Adrenal gland (tissue), 12 donors: ENCODE results near the gene ITGA3. TPM values are rescaled to one million over a fixed set of nuclear protein-coding genes. Genes with fewer than 3 reads are reported as not detected.

Experiments
- DNase-seq, 7 donors: peaks; one replicate each; pipeline ENCODE4 v3.0.0-alpha.2; 2019 to 2020
- H3K27ac ChIP-seq, 5 donors: fragments of 200-600 bp; sonication (generic) in 4 of 5; 1 replicate in 3 of 5; 2 replicates in 2 of 5; pipeline versions ENCODE4 v1.5.1 to v1.8.0; 2016 to 2020; ENCODE audit warnings: mild to moderate bottlenecking in 1 of 5
- H3K27me3 ChIP-seq: fragments of 200-600 bp; 2 replicates; pipeline ENCODE4 v1.8.0; 2021
- H3K36me3 ChIP-seq, 2 donors: fragments of 200-600 bp; replicated peaks in 1 of 2; 1 replicate in 1 of 2; 2 replicates in 1 of 2; pipeline versions ENCODE4 v1.5.1 to v1.8.0; 2018 to 2022
- H3K4me1 ChIP-seq, 2 donors: fragments of 200-600 bp; replicated peaks in 1 of 2; 1 replicate in 1 of 2; 2 replicates in 1 of 2; pipeline versions ENCODE4 v1.5.1 to v1.8.0; 2018 to 2021
- H3K4me3 ChIP-seq, 4 donors: fragments of 200-600 bp; sonication (generic) in 3 of 4; one replicate each; pipeline ENCODE4 v1.5.1; 2016 to 2018
- H3K9me3 ChIP-seq, 3 donors: fragments of 200-600 bp; sonication (generic) in 1 of 3; replicated peaks in 1 of 3; 1 replicate in 2 of 3; 2 replicates in 1 of 3; pipeline versions ENCODE4 v1.5.1 to v1.8.0; 2016 to 2021
- CTCF ChIP-seq, 6 experiments: fragments of 450-650 bp in 4 of 6; fragments of 200-600 bp in 2 of 6; sonication (generic) in 1 of 6; IDR thresholded peaks; 1 replicate in 5 of 6; 2 replicates in 1 of 6; pipeline versions ENCODE4 v1.5.1 to v1.8.0; 2016 to 2021; ENCODE audit warnings: antibody characterized with exemption in 6 of 6, mild to moderate bottlenecking in 2 of 6, moderate library complexity in 1 of 6
- POLR2A ChIP-seq, 2 donors: fragments of 450-650 bp; IDR thresholded peaks; one replicate each; pipeline ENCODE4 v1.6.1; 2017; ENCODE audit warnings: antibody characterized with exemption in 2 of 2, mild to moderate bottlenecking in 2 of 2, moderate library complexity in 1 of 2
- WGBS, 4 donors: extraction: QIAGEN DNeasy Blood & Tissue Kit in 2 of 4; methylation state at CpG; one replicate each; pipeline versions ENCODE4 v1.1.5 to v1.1.7; 2013 to 2017; 5-methylcytosine and 5-hydroxymethylcytosine counted together
- intact Hi-C, 2 donors: fragments of 100-400 bp; cut with DNase I; formaldehyde crosslinking; loops; one replicate each; pipeline versions ENCODE4 v1.14.1 to v1.15.0; 2022 to 2023
- polyA plus RNA-seq, 3 donors: library from polyadenylated mRNA; stranded (reverse); fragments of 200-250 nt in 2 of 3; fragments of 350-450 nt in 1 of 3; fragmentation: Illumina TruSeq in 1 of 3; extraction: RNeasy Lipid Tissue Mini Kit (QIAGEN cat#74804) in 1 of 3; gene quantifications; one replicate each; pipeline ENCODE4 v1.2.3, GENCODE V29; 2013 to 2014
- total RNA-seq, 9 donors: library from RNA; depleted of rRNA in 4 of 9; stranded (reverse); fragments of >200 nt in 4 of 9; fragments of 120-200 nt in 1 of 9; fragmentation: NEBNext Ultra II Directional in 1 of 9; extraction: Animal tissue kit (Norgen Biotek cat#: 25700) in 1 of 9; gene quantifications; one replicate each; pipeline versions ENCODE4 v1.1.0 to v1.2.4, GENCODE V29; 2013 to 2023
- donor health status: healthy with polysubstance abuse.
- donor health status: Bipolar disorder and iron deficiency.
- donor health status: DM: yes; HTN: yes; CAD: no.
- donor health status: DM: no; HTN: no; CAD: no.
- donor health status: DM: no; HTN: no; CAD: no.
- donor health status: DM: yes; HTN: yes; CAD: no.

Gene ITGA3
- total and polyA plus RNA-seq, 12 donors: 20.9 to 206 (median 131) TPM

- Histone ChIP-seq H3K4me1 (peaks cover 23 to 29% of the 10 kb centered on the region in 2 donors), H3K27me3 (no peaks in the 10 kb centered on the region), H3K9me3 (no peaks in the 10 kb centered on the region), H3K36me3 (no peaks in the 10 kb centered on the region), H3K27ac (peak overlapping the region in 1 of 5 donors; percentile 57), H3K4me3 (no peak overlapping the region)
- peak in 2 of 7 donors; percentile 32 to 48 for DNase-seq
- WGBS, 4 donors: 67 to 78% (median 71%) methylated on average over 7 to 16 of the region's 16 CpGs
- intact Hi-C loops: no loop called here
- TF ChIP-seq CTCF (IDR thresholded peaks at IDR 0.05) (no peak), POLR2A (IDR thresholded peaks at IDR 0.05) (no peak)
Observed at GRCh38 chr17:50034498-50035364, 21.2 kb upstream of the ITGA3 start.

DNA sequence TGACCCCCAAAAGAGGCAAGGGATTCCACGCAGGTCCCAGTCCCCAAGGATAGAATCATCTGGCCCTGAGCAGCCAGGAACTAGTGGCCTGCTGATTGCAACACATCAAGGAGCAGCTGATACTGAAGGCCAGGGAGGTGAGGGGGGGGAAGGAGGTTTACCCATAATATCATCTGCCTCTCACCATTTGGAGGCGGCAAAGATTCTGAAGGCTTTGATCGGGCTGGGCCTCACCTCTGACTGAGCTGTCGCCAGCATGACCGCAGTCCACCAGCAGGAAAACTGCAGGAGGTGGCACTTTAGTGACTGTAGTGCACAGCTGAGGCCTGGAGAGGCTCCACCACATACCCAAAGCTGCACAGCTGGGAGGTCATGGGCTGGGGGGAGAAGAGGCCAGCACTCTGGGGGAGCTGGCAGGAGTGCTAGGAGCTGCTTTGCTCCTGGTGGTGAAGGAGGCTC lies 20.5 kb upstream of the ITGA3 start:
- Histone ChIP-seq H3K9me3 (no peaks in the 10 kb centered on the region), H3K4me1 (peaks cover 23 to 29% of the 10 kb centered on the region in 2 donors), H3K36me3 (no peaks in the 10 kb centered on the region), H3K27ac (peak overlapping the region in 1 of 5 donors; percentile 57), H3K27me3 (no peaks in the 10 kb centered on the region), H3K4me3 (no peak overlapping the region)
- DNase-seq: peak in 5 of 7 donors; percentile 52 to 66 (median 61)
- 44 to 72% (median 59%) methylated on average over 2 to 5 of the region's 5 CpGs for WGBS, 4 donors
- intact Hi-C loops: no loop called here
- TF ChIP-seq POLR2A (IDR thresholded peaks at IDR 0.05): no peak
- peak in 2 of 6 experiments; percentile 18 to 24 for TF ChIP-seq CTCF (IDR thresholded peaks at IDR 0.05)

DNA sequence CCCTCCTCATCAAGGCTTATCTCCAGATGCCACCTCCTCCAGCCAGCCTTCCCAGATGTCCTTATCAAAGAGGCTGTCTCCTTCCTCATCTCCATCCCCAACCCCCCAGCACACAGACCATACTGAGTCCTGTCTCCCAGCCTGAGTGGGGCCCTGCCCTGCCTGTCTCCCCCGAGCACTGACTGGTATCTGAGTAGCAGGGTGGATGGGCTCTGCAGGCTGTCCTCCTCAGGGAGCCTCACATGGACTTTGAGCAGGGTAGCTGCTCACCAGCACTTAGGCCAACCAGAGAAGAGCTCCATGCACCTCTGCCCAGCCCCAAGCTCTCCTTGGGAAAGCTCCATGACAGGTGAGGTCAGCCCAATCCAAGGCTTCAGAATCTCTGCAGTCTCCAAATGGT lies 20.0 kb upstream of the ITGA3 start:
- peak in 1 of 7 donors; percentile 45 for DNase-seq
- Histone ChIP-seq H3K36me3 (no peaks in the 10 kb centered on the region), H3K27ac (no peak overlapping the region), H3K9me3 (no peaks in the 10 kb centered on the region), H3K4me1 (peaks cover 23 to 29% of the 10 kb centered on the region in 2 donors), H3K4me3 (no peak overlapping the region), H3K27me3 (no peaks in the 10 kb centered on the region)
- no peak for TF ChIP-seq POLR2A (IDR thresholded peaks at IDR 0.05)
- TF ChIP-seq CTCF (IDR thresholded peaks at IDR 0.05): no peak
- intact Hi-C loops: no loop called here
- 92 to 94% methylated on average over 1 of the region's 1 CpG; no CpG with 5 or more reads in 2 of the 4 donors for WGBS, 4 donors

GRCh38 chr17:50036455-50037261 lies 19.3 kb upstream of the ITGA3 start:
- no peaks in the 10 kb centered on the region for H3K9me3 ChIP-seq
- DNase-seq: peak in 1 of 7 donors; percentile 18
- H3K36me3 ChIP-seq: no peaks in the 10 kb centered on the region
- H3K27me3 ChIP-seq: no peaks in the 10 kb centered on the region
- no peak overlapping the region for H3K4me3 ChIP-seq
- peaks cover 23 to 29% of the 10 kb centered on the region in 2 donors for H3K4me1 ChIP-seq
- intact Hi-C loops: no loop called here
- peak overlapping the region in 1 of 5 donors; percentile 77 for H3K27ac ChIP-seq
- WGBS, 4 donors: 64 to 76% (median 71%) methylated on average over 8 to 11 of the region's 11 CpGs
- TF ChIP-seq POLR2A (IDR thresholded peaks at IDR 0.05) (no peak), CTCF (IDR thresholded peaks at IDR 0.05) (no peak)
